ENCODE results near the gene SYCP2.

Gene SYCP2

GRCh38 chr20:59820204-59821041 is 113.0 kb downstream of the SYCP2 start:
- no peak for DNase-seq

GRCh38 chr20:59819496-59820203 is 113.8 kb downstream of the SYCP2 start:
- no peak for DNase-seq

- DNase-seq: no peak
Measured at GRCh38 chr20:59818911-59819310, 114.5 kb downstream of the SYCP2 start.

- no peak for DNase-seq
Measured at GRCh38 chr20:59817846-59818615, 115.4 kb downstream of the SYCP2 start.

- no peak for DNase-seq
Measured at GRCh38 chr20:59817406-59817805, 116.0 kb downstream of the SYCP2 start.

- DNase-seq: no peak
Measured at GRCh38 chr20:59816146-59816738, 117.2 kb downstream of the SYCP2 start.

- DNase-seq: no peak
Measured at GRCh38 chr20:59814840-59815340, 118.5 kb downstream of the SYCP2 start.

GRCh38 chr20:59813948-59814839 is 119.2 kb downstream of the SYCP2 start:
- DNase-seq: no peak
